RWPE2 (cell line): ENCODE measurements around the gene COIL.
"Not testable (repeated sequence)": the region's sequence is repeated elsewhere in the genome, so short reads cannot be mapped to it uniquely, and the experiment has no call there.

Experiments used
- ATAC-seq: fragments of 200-7000 bp; cut with Tn5 transposase; 3 replicates; pipeline ENCODE4 v1.9.1; 2021; ENCODE audit warnings: low read depth
- DNase-seq: peaks from one replicate; pipeline ENCODE4 v3.0.0-alpha.2; 2020; ENCODE audit warnings: low spot score
- H3K27ac ChIP-seq: fragments of 450-650 bp; 2 replicates; pipeline ENCODE4 v1.5.1; 2017; ENCODE audit warnings: mild to moderate bottlenecking; ENCODE audit not compliant: poor library complexity, severe bottlenecking
- H3K27me3 ChIP-seq: fragments of 250-450 bp; sonication (Bioruptor Pico); 2 replicates; pipeline ENCODE4 v1.5.1; 2021; ENCODE audit warnings: mild to moderate bottlenecking, moderate library complexity; ENCODE audit not compliant: insufficient read depth, poor library complexity, severe bottlenecking
- H3K36me3 ChIP-seq: fragments of 250-450 bp; sonication (Bioruptor Pico); 2 replicates; pipeline ENCODE4 v1.5.1; 2020; ENCODE audit warnings: low read depth, mild to moderate bottlenecking, moderate library complexity
- H3K4me1 ChIP-seq: fragments of 250-450 bp; sonication (Bioruptor Pico); 2 replicates; pipeline ENCODE4 v1.5.1; 2021; ENCODE audit warnings: mild to moderate bottlenecking, moderate library complexity; ENCODE audit not compliant: insufficient read depth, poor library complexity, severe bottlenecking
- H3K4me3 ChIP-seq: fragments of 250-450 bp; sonication (Bioruptor Pico); 2 replicates; pipeline ENCODE4 v1.5.1; 2021; ENCODE audit warnings: mild to moderate bottlenecking, moderate library complexity; ENCODE audit not compliant: severe bottlenecking
- H3K9me3 ChIP-seq: fragments of 250-450 bp; sonication (Bioruptor Pico); 2 replicates; pipeline ENCODE4 v1.5.1; 2021; ENCODE audit warnings: mild to moderate bottlenecking, moderate library complexity; ENCODE audit not compliant: severe bottlenecking
- CTCF ChIP-seq: fragments of 450-650 bp; IDR thresholded peaks from one replicate; pipeline ENCODE4 v1.5.1; 2017; ENCODE audit warnings: mild to moderate bottlenecking, moderate library complexity; ENCODE audit not compliant: poor library complexity, severe bottlenecking

Gene COIL

GRCh38 chr17:56966338-56966737 lies 5.5 kb upstream of the COIL start:
- TF ChIP-seq CTCF = no peak
- DNase-seq (no peak), ATAC-seq (peak; percentile 12; the same call in 1 of the 3 replicates)
- Histone ChIP-seq H3K27me3 (no peaks in the 10 kb centered on the region), H3K4me1 (no peaks in the 10 kb centered on the region), H3K9me3 (no peaks in the 10 kb centered on the region), H3K27ac (no peak overlapping the region), H3K36me3 (no peaks in the 10 kb centered on the region), H3K4me3 (no peak overlapping the region)

- not testable (repeated sequence) for H3K4me3 ChIP-seq, H3K4me1 ChIP-seq, H3K36me3 ChIP-seq, H3K27ac ChIP-seq, H3K27me3 ChIP-seq, ATAC-seq, H3K9me3 ChIP-seq, DNase-seq
Observed at GRCh38 chr17:56965681-56966080, 4.8 kb upstream of the COIL start.

- not testable (repeated sequence) for DNase-seq, H3K27me3 ChIP-seq, H3K36me3 ChIP-seq, H3K4me3 ChIP-seq, H3K9me3 ChIP-seq, H3K4me1 ChIP-seq, H3K27ac ChIP-seq, ATAC-seq
Observed at GRCh38 chr17:56965241-56965640, 4.4 kb upstream of the COIL start.

GRCh38 chr17:56956992-56957391 lies 3.9 kb downstream of the COIL start:
- Histone ChIP-seq H3K27ac (no peak overlapping the region), H3K4me1 (peaks cover 13% of the 10 kb centered on the region), H3K9me3 (no peaks in the 10 kb centered on the region), H3K4me3 (no peak overlapping the region), H3K27me3 (no peaks in the 10 kb centered on the region), H3K36me3 (peaks cover 13% of the 10 kb centered on the region)
- no peak for ATAC-seq
- no peak for TF ChIP-seq CTCF
- no peak for DNase-seq

- no peaks in the 10 kb centered on the region for H3K9me3 ChIP-seq
- H3K36me3 ChIP-seq = peaks cover 64% of the 10 kb centered on the region
- H3K27ac ChIP-seq = no peak overlapping the region
- no peak for TF ChIP-seq CTCF
- H3K4me1 ChIP-seq = peaks cover 18% of the 10 kb centered on the region
- H3K27me3 ChIP-seq = no peaks in the 10 kb centered on the region
- DNase-seq (no peak), ATAC-seq (no peak)
- H3K4me3 ChIP-seq = no peak overlapping the region
Observed at GRCh38 chr17:56949595-56949994, 11.3 kb downstream of the COIL start.

- peak; percentile 58; the same call in 2 of the 3 replicates for ATAC-seq
- no peak for DNase-seq
Observed at GRCh38 chr17:56948491-56948890, 12.4 kb downstream of the COIL start.

More at GRCh38 chr17:56948491-56948890, 12.4 kb downstream of the COIL start:
- Histone ChIP-seq H3K4me3 (no peak overlapping the region), H3K27ac (peak overlapping the region; percentile 3), H3K27me3 (no peaks in the 10 kb centered on the region), H3K4me1 (peaks cover 14% of the 10 kb centered on the region), H3K9me3 (no peaks in the 10 kb centered on the region), H3K36me3 (peaks cover 72% of the 10 kb centered on the region)
- TF ChIP-seq CTCF = no peak
